ENCODE results near the gene LRP5.

- TF ChIP-seq CTCF (IDR thresholded peaks at IDR 0.05 in 2 of 3, conservative IDR thresholded peaks at IDR 0.05 in 1 of 3; ENCODE audit: insufficient read depth in 2 of 3, low read depth in 1 of 3, low read length in 3 of 3) = peak; percentile 58 to 68 (median 65)
- no peak for TF ChIP-seq NR2C1 (IDR thresholded peaks at IDR 0.05)
- no peak; the same call in 1 of the 2 replicates for TF ChIP-seq NR2C1 (tag; IDR thresholded peaks at IDR 0.05)
- TF ChIP-seq BHLHE40 (IDR thresholded peaks at IDR 0.05; ENCODE audit: low read length) = peak; percentile 65
- TF ChIP-seq HCFC1 (IDR thresholded peaks at IDR 0.05; ENCODE audit: low read depth, low read length) = peak; percentile 32; the same call in 1 of the 2 replicates
- TF ChIP-seq GTF3C2 (IDR thresholded peaks at IDR 0.05; ENCODE audit: borderline replicate concordance, extremely low read depth, insufficient read length) = no peak
- no peak for TF ChIP-seq THAP7 (CRISPR knock-in tag; IDR thresholded peaks at IDR 0.05)
- TF ChIP-seq ASH1L (IDR thresholded peaks at IDR 0.05; ENCODE audit: borderline replicate concordance, low read depth, partially characterized antibody) = no peak
- TF ChIP-seq CEBPB (tag; IDR thresholded peaks at IDR 0.05) = no peak
- no peak for TF ChIP-seq GATAD2B (IDR thresholded peaks at IDR 0.05; ENCODE audit: borderline replicate concordance)
- no peak for TF ChIP-seq TAF9B (IDR thresholded peaks at IDR 0.05; ENCODE audit: partially characterized antibody)
These were observed 41.2 kb upstream of the LRP5 start for GRCh38 chr11:68271023-68271780.

All from K562 (cell line).